Smooth muscle cell (in vitro differentiated cells): ENCODE data around the gene KLHL30. TPM values are rescaled to one million over a fixed set of nuclear protein-coding genes. Genes with fewer than 3 reads are reported as not detected.

ENCODE experiments used
- DNase-seq: peaks from one replicate; lab custom pipeline; 2025; ENCODE audit not compliant: unreplicated experiment; lab: John Stamatoyannopoulos, UW
- H2AFZ ChIP-seq: fragments of 200-600 bp; sonication (generic); 2 replicates; pipeline ENCODE4 v1.6.0; 2016; ENCODE audit warnings: antibody characterized with exemption, low read depth, mild to moderate bottlenecking
- H3F3A ChIP-seq: fragments of 200-600 bp; sonication (generic); 2 replicates; pipeline ENCODE4 v1.6.0; 2017; ENCODE audit warnings: antibody characterized with exemption, low read depth
- H3K27ac ChIP-seq: fragments of 200-600 bp; sonication (generic); 2 replicates; pipeline ENCODE4 v1.5.1; 2016; ENCODE audit warnings: low read depth, mild to moderate bottlenecking
- H3K27me3 ChIP-seq: fragments of 200-600 bp; sonication (generic); 2 replicates; pipeline ENCODE4 v1.6.1; 2016; ENCODE audit warnings: low read depth, mild to moderate bottlenecking
- H3K36me3 ChIP-seq: fragments of 200-600 bp; sonication (generic); 2 replicates; pipeline ENCODE4 v1.5.1; 2016; ENCODE audit warnings: low read depth
- H3K4me1 ChIP-seq: fragments of 200-600 bp; sonication (generic); 2 replicates; pipeline ENCODE4 v1.5.1; 2016; ENCODE audit warnings: low read depth
- H3K4me2 ChIP-seq: fragments of 200-600 bp; sonication (generic); 2 replicates; pipeline ENCODE4 v1.6.0; 2016; ENCODE audit warnings: mild to moderate bottlenecking
- H3K4me3 ChIP-seq: fragments of 200-600 bp; sonication (generic); 2 replicates; pipeline ENCODE4 v1.5.1; 2016; ENCODE audit warnings: mild to moderate bottlenecking
- H3K79me2 ChIP-seq: fragments of 200-600 bp; sonication (generic); 2 replicates; pipeline ENCODE4 v1.6.0; 2016; ENCODE audit warnings: low read depth, mild to moderate bottlenecking
- H3K9ac ChIP-seq: fragments of 200-600 bp; sonication (generic); 2 replicates; pipeline ENCODE4 v1.6.0; 2016; ENCODE audit warnings: low read depth
- H3K9me3 ChIP-seq: fragments of 200-600 bp; sonication (generic); replicated peaks from 2 replicates; pipeline ENCODE4 v1.5.1; 2016; ENCODE audit warnings: low read depth
- H4K20me1 ChIP-seq: fragments of 200-600 bp; sonication (generic); 2 replicates; pipeline ENCODE4 v1.6.0; 2016; ENCODE audit warnings: low read depth
- WGBS: methylation state at CpG from one replicate; pipeline ENCODE4 v1.1.7; 2016; ENCODE audit warnings: low lambda C conversion rate; 5-methylcytosine and 5-hydroxymethylcytosine counted together
- polyA plus RNA-seq: library from polyadenylated mRNA; unstranded; fragments of >200 nt; fragmentation: Nextera tagmentation; extraction: Ambion mirVana; gene quantifications from 2 replicates; pipeline ENCODE4 v1.2.1, GENCODE V29; 2016
- total RNA-seq: library from RNA; depleted of rRNA; stranded (reverse); fragments of >200 nt; gene quantifications from 2 replicates; pipeline ENCODE4 v1.2.3, GENCODE V29; 2014
- TF ChIP-seq, protein P1 (sequence below): fragments of 200-600 bp; sonication (generic); IDR thresholded peaks from 2 replicates; pipeline ENCODE4 v1.5.1; 2017; ENCODE audit warnings: borderline replicate concordance, mild to moderate bottlenecking, antibody characterized with exemption; ENCODE audit not compliant: insufficient read depth, poor library complexity, severe bottlenecking

The KLHL30 gene
- total and polyA plus RNA-seq, 2 experiments from 2014 or later = 0.31 TPM; not detected in 1

DNA sequence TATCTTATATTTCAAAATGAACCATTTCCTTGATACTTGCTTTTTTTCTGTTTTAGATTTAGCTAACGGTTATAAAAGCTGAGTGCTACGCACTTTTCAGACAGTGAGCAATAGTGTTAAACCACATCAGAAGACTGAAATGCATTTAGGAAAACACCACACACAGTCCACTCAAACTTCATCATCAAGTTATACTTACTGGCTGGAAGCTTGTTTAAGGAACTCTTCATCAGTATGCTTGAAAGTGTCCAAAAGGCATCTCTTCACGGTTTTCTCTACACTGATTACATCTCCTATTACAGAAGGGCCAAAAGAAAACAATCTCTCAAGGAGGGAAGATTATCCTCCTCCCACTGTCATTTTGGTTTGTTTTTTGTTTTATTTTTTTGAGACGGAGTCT is 45.4 kb downstream of the KLHL30 start:
- no peaks in the 10 kb centered on the region for H3K79me2 ChIP-seq

DNA sequence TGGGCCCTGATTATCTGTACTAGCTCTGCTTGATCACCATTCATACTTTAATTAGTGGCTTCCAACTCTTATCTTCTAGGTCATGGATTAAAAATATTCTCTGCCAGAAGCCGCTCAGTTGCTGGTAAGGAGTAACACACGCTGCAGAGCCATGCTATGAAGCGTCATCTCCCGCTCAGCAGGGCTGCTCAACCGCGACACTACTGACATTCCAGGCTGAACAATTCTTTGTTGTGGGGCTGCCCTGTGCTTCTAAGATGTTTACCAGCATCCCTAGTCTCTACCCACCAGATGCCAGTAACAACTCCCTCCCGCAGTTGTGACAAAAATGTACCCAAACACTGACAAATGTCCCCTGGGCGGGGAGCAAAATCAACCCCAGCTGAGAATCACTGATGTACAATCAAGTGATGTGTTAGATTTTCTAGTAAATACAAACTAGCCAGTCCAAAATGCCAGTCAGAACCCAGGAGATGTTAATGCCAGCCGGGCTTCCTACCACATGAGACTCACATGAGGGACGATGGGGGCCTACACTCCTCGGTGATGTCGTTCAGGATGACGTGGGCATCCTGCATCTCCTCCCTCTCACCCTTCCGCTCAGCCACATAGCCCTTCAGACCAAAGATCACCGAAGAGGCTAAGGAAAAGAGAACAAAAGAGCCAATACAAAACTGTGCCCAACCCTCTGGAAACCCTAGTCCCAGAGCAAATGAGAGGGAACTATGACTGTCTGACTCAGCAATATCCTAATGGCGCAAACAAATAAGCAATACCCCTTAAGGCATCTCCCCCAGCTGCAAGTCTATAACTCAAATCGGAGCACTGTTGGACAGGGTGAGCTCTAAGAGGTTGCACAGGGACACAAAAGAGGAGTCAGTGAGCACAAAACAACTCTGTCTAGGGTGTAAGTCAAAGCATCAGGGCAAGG is 49.4 kb downstream of the KLHL30 start:
- Histone ChIP-seq H3K4me1 (no peaks in the 10 kb centered on the region), H3K4me3 (no peak overlapping the region), H3K9me3 (no peaks in the 10 kb centered on the region), H3K27ac (no peak overlapping the region), H3K79me2 (no peaks in the 10 kb centered on the region), H2AFZ (no peak overlapping the region), H4K20me1 (peaks cover 9% of the 10 kb centered on the region), H3F3A (no peaks in the 10 kb centered on the region), H3K36me3 (peaks cover 16% of the 10 kb centered on the region), H3K27me3 (no peaks in the 10 kb centered on the region), H3K4me2 (no peak overlapping the region), H3K9ac (no peak overlapping the region)
- no peak for DNase-seq
- TF ChIP-seq, protein P1, sequence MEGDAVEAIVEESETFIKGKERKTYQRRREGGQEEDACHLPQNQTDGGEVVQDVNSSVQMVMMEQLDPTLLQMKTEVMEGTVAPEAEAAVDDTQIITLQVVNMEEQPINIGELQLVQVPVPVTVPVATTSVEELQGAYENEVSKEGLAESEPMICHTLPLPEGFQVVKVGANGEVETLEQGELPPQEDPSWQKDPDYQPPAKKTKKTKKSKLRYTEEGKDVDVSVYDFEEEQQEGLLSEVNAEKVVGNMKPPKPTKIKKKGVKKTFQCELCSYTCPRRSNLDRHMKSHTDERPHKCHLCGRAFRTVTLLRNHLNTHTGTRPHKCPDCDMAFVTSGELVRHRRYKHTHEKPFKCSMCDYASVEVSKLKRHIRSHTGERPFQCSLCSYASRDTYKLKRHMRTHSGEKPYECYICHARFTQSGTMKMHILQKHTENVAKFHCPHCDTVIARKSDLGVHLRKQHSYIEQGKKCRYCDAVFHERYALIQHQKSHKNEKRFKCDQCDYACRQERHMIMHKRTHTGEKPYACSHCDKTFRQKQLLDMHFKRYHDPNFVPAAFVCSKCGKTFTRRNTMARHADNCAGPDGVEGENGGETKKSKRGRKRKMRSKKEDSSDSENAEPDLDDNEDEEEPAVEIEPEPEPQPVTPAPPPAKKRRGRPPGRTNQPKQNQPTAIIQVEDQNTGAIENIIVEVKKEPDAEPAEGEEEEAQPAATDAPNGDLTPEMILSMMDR = no peak
- WGBS = 97% methylated on average over 17 of the region's 17 CpGs

More for the DNA sequence above, 45.4 kb downstream of the KLHL30 start:
- H3F3A ChIP-seq = no peaks in the 10 kb centered on the region
- peaks cover 31% of the 10 kb centered on the region for H3K36me3 ChIP-seq
- H3K4me2 ChIP-seq = peak overlapping the region; percentile 12
- WGBS = 59% methylated on average over 4 of the region's 4 CpGs
- H2AFZ ChIP-seq = no peak overlapping the region
- H3K4me1 ChIP-seq = no peaks in the 10 kb centered on the region
- TF ChIP-seq, protein P1 = no peak
- H4K20me1 ChIP-seq = peaks cover 7% of the 10 kb centered on the region
- H3K9me3 ChIP-seq = no peaks in the 10 kb centered on the region
- peak overlapping the region; percentile 88 for H3K27ac ChIP-seq
- no peak for DNase-seq
- H3K4me3 ChIP-seq = no peak overlapping the region
- no peaks in the 10 kb centered on the region for H3K27me3 ChIP-seq
- peak overlapping the region; percentile 49 for H3K9ac ChIP-seq

DNA sequence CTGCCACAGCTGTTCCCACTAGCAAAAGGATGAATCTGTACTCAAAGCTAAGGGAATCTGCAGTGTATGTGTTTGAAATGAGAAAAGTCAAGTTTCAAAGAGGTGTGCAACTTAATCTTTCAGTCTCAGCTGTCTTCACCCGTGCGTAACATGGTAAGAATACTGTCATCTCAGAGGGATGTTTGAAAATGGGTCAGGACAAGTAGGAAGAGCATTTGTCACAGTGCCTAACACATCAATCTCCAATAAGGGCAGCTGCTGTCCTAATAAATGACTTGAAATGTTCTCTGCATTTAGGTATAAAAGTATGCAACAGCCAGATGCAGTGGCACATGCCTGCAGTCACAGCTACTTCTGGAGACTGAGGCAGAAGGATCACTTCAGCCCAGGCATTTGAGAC is 52.0 kb downstream of the KLHL30 start:
- Histone ChIP-seq H3F3A (no peaks in the 10 kb centered on the region), H3K9me3 (no peaks in the 10 kb centered on the region), H3K79me2 (peaks cover 7% of the 10 kb centered on the region), H4K20me1 (peaks cover 26% of the 10 kb centered on the region), H3K4me3 (no peak overlapping the region), H3K4me1 (no peaks in the 10 kb centered on the region), H2AFZ (no peak overlapping the region), H3K27me3 (no peaks in the 10 kb centered on the region), H3K9ac (no peak overlapping the region), H3K4me2 (no peak overlapping the region), H3K27ac (no peak overlapping the region), H3K36me3 (peaks cover 17% of the 10 kb centered on the region)
- TF ChIP-seq, protein P1 = no peak
- DNase-seq = no peak
- WGBS = 95% methylated on average over 2 of the region's 2 CpGs

Other genes starting within 250 kb of the KLHL30 start
- 52.1 and 94.8 TPM in 2 replicates for gene UBE2F, start 171.7 kb upstream of the KLHL30 start, total RNA-seq
- gene UBE2F, start 171.7 kb upstream of the KLHL30 start, polyA plus RNA-seq = 52.5 and 59.1 TPM in 2 replicates
- gene SCLY, start 77.7 kb upstream of the KLHL30 start, total RNA-seq = 12.9 and 13.4 TPM in 2 replicates
- gene SCLY, start 77.7 kb upstream of the KLHL30 start, polyA plus RNA-seq = 7.6 and 10.0 TPM in 2 replicates
- gene ESPNL, start 38.3 kb upstream of the KLHL30 start, total RNA-seq = 0.04 and 0.31 TPM in 2 replicates
- gene ESPNL, start 38.3 kb upstream of the KLHL30 start, polyA plus RNA-seq = 0.71 TPM in 1 of 2 replicates, not detected in the other
- gene ERFE, start 20.3 kb downstream of the KLHL30 start, total RNA-seq = 0.13 TPM in 1 of 2 replicates, not detected in the other
- gene ERFE, start 20.3 kb downstream of the KLHL30 start, polyA plus RNA-seq = 0.86 and 2.4 TPM in 2 replicates
- 11.0 and 12.0 TPM in 2 replicates for gene ILKAP, start 65.0 kb downstream of the KLHL30 start, total RNA-seq
- 21.9 and 23.3 TPM in 2 replicates for gene ILKAP, start 65.0 kb downstream of the KLHL30 start, polyA plus RNA-seq
- gene HES6, start 101.4 kb downstream of the KLHL30 start, total RNA-seq = 0.81 TPM in 1 of 2 replicates, not detected in the other
- gene HES6, start 101.4 kb downstream of the KLHL30 start, polyA plus RNA-seq = 2.7 and 6.4 TPM in 2 replicates
- gene PER2, start 149.9 kb downstream of the KLHL30 start, total RNA-seq = 5.0 and 9.7 TPM in 2 replicates
- 3.5 and 7.9 TPM in 2 replicates for gene PER2, start 149.9 kb downstream of the KLHL30 start, polyA plus RNA-seq
- gene TRAF3IP1, start 181.8 kb downstream of the KLHL30 start, total RNA-seq = 4.4 and 5.3 TPM in 2 replicates
- 7.5 and 10.2 TPM in 2 replicates for gene TRAF3IP1, start 181.8 kb downstream of the KLHL30 start, polyA plus RNA-seq